ENCODE measurements around the gene CUX1. TPM values are rescaled to one million over a fixed set of nuclear protein-coding genes. Genes with fewer than 3 reads are reported as not detected.
"Not testable (repeated sequence)": the region's sequence is repeated elsewhere in the genome, so short reads cannot be mapped to it uniquely, and the experiment has no call there.

Gene CUX1
- total RNA-seq, 3 donors from 2014 or later: 35.1 to 54.4 (median 41.1) TPM

DNA sequence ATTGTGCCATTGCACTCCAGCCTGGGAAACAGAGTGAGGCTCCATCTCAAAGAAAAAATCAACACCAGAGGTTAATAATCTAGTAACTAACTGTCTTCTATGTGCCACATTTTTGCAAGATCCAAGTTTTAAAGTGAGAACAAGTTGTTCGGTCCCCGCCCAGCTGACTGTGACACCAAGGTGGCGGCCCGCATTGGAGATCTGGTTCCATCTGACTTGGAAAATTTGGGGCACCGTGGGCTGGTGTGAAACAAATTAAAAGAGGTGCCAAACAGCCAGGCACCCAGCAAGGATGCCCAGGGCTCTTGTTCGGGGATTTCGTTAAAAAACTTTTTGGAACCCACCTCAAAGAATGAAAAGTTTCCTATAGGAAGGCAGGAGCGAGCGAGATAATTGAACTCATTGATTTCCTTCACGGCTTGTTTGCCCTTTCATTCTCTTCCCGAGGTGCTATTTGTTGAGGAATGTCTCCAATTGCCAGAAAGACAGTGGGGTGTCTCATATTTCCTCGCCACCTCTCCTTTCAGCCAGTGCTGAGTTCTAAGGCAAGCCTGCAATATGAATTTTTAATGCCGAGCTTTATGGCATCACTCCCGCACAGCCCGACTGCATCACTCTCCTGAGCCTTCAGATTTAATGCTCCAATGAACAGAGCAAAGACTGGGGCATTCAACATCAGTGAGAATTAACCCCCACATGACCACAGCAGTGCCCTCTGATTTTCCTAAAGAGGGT is 312.4 kb downstream of the CUX1 start:
- TF ChIP-seq POLR2AphosphoS5 (IDR thresholded peaks at IDR 0.05) (no peak), POLR2A (IDR thresholded peaks at IDR 0.05) (no peak)
- TF ChIP-seq, protein P1, sequence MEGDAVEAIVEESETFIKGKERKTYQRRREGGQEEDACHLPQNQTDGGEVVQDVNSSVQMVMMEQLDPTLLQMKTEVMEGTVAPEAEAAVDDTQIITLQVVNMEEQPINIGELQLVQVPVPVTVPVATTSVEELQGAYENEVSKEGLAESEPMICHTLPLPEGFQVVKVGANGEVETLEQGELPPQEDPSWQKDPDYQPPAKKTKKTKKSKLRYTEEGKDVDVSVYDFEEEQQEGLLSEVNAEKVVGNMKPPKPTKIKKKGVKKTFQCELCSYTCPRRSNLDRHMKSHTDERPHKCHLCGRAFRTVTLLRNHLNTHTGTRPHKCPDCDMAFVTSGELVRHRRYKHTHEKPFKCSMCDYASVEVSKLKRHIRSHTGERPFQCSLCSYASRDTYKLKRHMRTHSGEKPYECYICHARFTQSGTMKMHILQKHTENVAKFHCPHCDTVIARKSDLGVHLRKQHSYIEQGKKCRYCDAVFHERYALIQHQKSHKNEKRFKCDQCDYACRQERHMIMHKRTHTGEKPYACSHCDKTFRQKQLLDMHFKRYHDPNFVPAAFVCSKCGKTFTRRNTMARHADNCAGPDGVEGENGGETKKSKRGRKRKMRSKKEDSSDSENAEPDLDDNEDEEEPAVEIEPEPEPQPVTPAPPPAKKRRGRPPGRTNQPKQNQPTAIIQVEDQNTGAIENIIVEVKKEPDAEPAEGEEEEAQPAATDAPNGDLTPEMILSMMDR (IDR thresholded peaks at IDR 0.05): no peak
- H3K27me3 ChIP-seq: no peaks in the 10 kb centered on the region
- no peak for DNase-seq (ENCODE audit: low spot score in 2 of 2)
- intact Hi-C loops (cut with DNase I; ENCODE audit: low total_unique reads): no loop called here
- H3K36me3 ChIP-seq: no peaks in the 10 kb centered on the region
- H3K27ac ChIP-seq: no peak overlapping the region
- no peaks in the 10 kb centered on the region for H3K9me3 ChIP-seq
- no peaks in the 10 kb centered on the region for H3K4me1 ChIP-seq
- H3K4me3 ChIP-seq: no peak overlapping the region

DNA sequence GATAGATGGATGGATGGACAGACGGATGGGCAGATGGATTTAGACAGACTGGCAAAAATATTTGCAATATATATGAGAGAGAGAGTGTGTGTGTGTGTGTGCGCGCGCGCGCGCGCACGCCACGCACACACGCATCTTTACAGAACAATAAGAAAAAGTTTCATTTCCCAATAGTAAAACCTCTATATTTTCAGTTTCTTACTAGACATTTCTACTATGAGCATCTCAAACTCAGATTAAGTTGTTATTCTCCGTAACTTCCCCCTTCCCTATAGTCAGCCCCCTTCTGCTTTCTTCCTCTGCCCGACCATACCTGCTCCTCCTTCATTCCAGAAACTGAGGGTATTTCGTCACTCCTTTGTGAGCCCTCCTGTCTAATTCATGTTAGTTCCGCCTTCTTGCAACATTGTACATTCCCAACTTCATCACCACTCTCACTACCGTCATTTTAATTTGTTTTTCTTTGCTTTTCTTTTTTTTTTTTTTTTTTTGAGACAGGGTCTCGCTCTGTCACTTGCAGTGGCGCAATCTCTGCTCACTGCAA is 314.9 kb downstream of the CUX1 start:
- Histone ChIP-seq H3K4me3 (no peak overlapping the region), H3K36me3 (no peaks in the 10 kb centered on the region), H3K27ac (no peak overlapping the region), H3K4me1 (no peaks in the 10 kb centered on the region), H3K9me3 (no peaks in the 10 kb centered on the region), H3K27me3 (no peaks in the 10 kb centered on the region)
- intact Hi-C loops (cut with DNase I; ENCODE audit: low total_unique reads): no loop called here
- TF ChIP-seq, protein P1 (IDR thresholded peaks at IDR 0.05): no peak
- TF ChIP-seq POLR2A (IDR thresholded peaks at IDR 0.05): no peak
- no peak for TF ChIP-seq POLR2AphosphoS5 (IDR thresholded peaks at IDR 0.05)
- DNase-seq (ENCODE audit: low spot score in 2 of 2): no peak

DNA sequence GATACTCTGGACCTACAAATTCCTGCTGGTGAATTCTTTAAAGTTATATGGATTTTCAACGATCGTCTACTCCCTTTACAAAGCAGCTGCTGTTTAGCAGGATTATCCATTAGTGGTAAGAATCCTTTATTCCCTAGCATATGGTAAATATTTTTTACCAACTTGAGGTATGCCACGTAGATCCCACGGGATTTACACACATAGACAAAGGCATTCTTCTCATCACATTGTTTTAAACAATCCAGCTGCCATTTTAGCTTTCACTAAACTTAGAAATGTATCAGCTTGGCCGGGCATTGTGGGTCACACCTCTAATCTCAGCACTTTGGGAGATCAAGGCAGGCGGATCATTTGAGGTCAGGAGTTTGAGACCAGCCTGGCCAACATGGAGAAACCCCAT is 321.2 kb downstream of the CUX1 start:
- Histone ChIP-seq H3K4me3 (no peak overlapping the region), H3K27me3 (no peaks in the 10 kb centered on the region), H3K27ac (no peak overlapping the region), H3K36me3 (no peaks in the 10 kb centered on the region), H3K9me3 (no peaks in the 10 kb centered on the region), H3K4me1 (no peaks in the 10 kb centered on the region)
- intact Hi-C loops (cut with DNase I; ENCODE audit: low total_unique reads): no loop called here
- TF ChIP-seq POLR2AphosphoS5 (IDR thresholded peaks at IDR 0.05) (no peak), POLR2A (IDR thresholded peaks at IDR 0.05) (no peak)
- TF ChIP-seq, protein P1 (IDR thresholded peaks at IDR 0.05): no peak
- DNase-seq (ENCODE audit: low spot score in 2 of 2): no peak

DNA sequence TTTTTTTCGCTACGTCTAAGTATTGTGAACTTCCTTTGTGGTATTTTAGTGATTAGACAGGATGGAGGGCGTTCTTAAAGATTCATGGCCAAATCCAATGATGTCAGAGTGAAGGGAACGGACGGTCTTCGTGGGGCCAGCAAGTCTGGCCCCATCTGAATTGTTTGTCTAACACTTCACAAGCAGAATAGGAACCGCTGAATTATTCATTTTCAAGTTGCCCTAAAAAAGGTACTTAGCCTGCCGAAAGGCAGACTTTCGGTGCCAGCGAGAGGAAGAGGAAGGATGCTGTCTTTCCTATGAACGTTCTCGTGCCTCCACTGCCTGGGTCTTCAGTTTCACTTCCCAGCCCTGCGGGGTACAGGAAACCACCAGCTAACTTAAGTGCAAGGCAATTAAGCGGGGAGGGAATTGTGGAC is 323.5 kb downstream of the CUX1 start:
- TF ChIP-seq POLR2A (IDR thresholded peaks at IDR 0.05) (no peak), POLR2AphosphoS5 (IDR thresholded peaks at IDR 0.05) (no peak)
- TF ChIP-seq, protein P1 (IDR thresholded peaks at IDR 0.05): no peak
- H3K27me3 ChIP-seq: no peaks in the 10 kb centered on the region
- no peaks in the 10 kb centered on the region for H3K36me3 ChIP-seq
- H3K9me3 ChIP-seq: no peaks in the 10 kb centered on the region
- H3K4me3 ChIP-seq: no peak overlapping the region
- H3K27ac ChIP-seq: no peak overlapping the region
- H3K4me1 ChIP-seq: no peaks in the 10 kb centered on the region
- DNase-seq (ENCODE audit: low spot score in 2 of 2): no peak
- intact Hi-C loops (cut with DNase I; ENCODE audit: low total_unique reads): no loop called here

DNA sequence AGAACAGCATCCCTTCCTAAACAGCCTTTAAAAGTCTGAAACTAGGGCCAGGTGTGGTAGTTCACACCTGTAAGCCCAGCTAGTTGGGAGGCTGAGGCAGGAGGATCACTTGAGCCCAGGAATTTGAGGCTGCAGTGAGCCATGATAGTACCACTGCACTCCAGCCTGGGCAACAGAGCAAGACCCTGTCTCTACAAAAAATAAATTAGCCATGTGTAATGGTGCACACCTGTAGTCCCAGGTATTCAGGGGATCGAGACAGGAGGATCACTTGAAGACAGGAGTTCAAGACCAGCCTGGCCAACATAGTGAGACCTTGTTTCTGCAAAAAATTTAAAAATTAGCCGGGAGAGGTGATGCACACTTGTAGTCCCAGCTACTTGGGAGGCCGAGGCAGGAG is 325.0 kb downstream of the CUX1 start:
- intact Hi-C loops (cut with DNase I; ENCODE audit: low total_unique reads); H3K27me3 ChIP-seq; H3K36me3 ChIP-seq; H3K4me1 ChIP-seq; H3K4me3 ChIP-seq; H3K27ac ChIP-seq; DNase-seq (ENCODE audit: low spot score in 2 of 2); H3K9me3 ChIP-seq: not testable (repeated sequence)

Measured in breast epithelium (tissue), 4 donors.